ENCODE results near the gene DGKH.

- TF ChIP-seq CTCF (IDR thresholded peaks at IDR 0.05 in 2 of 3, conservative IDR thresholded peaks at IDR 0.05 in 1 of 3; ENCODE audit: control insufficient read depth in 2 of 3, extremely low read depth in 1 of 3, insufficient read depth in 1 of 3, low read depth in 3 of 3, low read length in 3 of 3) (no peak), RFX5 (IDR thresholded peaks at IDR 0.05; ENCODE audit: low read depth, low read length) (no peak), NBN (IDR thresholded peaks at IDR 0.05) (no peak), JUND (IDR thresholded peaks at IDR 0.05; ENCODE audit: low read depth, low read length) (no peak), MAX (IDR thresholded peaks at IDR 0.05; ENCODE audit: low read depth, low read length) (no peak), TCF7 (IDR thresholded peaks at IDR 0.05; ENCODE audit: borderline replicate concordance) (no peak), ETV6 (conservative IDR thresholded peaks at IDR 0.05 in 1 of 2, IDR thresholded peaks at IDR 0.05 in 1 of 2; ENCODE audit: borderline replicate concordance in 1 of 2, low read depth in 1 of 2) (no peak), IKZF1 (conservative IDR thresholded peaks at IDR 0.05) (no peak), SP1 (IDR thresholded peaks at IDR 0.05; ENCODE audit: low read depth, low read length) (no peak), BCLAF1 (IDR thresholded peaks at IDR 0.05) (no peak), POLR2AphosphoS2 (IDR thresholded peaks at IDR 0.05; ENCODE audit: low read depth, low read length) (no peak)
Measured at GRCh38 chr13:42155251-42155650, 106.8 kb downstream of the DGKH start.
